AG10803 (cell line): ENCODE measurements around the gene SPRED1.

Experiments
- DNase-seq: peaks from one replicate; pipeline ENCODE4 v3.0.0; 2010; ENCODE audit warnings: low read depth
- H3K4me3 ChIP-seq: 2 replicates; pipeline ENCODE4 v1.5.1; 2011; ENCODE audit warnings: mild to moderate bottlenecking, low read length, control low read depth
- TF ChIP-seq, protein P1 (sequence below): conservative IDR thresholded peaks from 2 replicates; pipeline ENCODE4 v1.5.1; 2011; ENCODE audit warnings: mild to moderate bottlenecking, low read length, control low read depth, inconsistent platforms

SPRED1 gene

DNA sequence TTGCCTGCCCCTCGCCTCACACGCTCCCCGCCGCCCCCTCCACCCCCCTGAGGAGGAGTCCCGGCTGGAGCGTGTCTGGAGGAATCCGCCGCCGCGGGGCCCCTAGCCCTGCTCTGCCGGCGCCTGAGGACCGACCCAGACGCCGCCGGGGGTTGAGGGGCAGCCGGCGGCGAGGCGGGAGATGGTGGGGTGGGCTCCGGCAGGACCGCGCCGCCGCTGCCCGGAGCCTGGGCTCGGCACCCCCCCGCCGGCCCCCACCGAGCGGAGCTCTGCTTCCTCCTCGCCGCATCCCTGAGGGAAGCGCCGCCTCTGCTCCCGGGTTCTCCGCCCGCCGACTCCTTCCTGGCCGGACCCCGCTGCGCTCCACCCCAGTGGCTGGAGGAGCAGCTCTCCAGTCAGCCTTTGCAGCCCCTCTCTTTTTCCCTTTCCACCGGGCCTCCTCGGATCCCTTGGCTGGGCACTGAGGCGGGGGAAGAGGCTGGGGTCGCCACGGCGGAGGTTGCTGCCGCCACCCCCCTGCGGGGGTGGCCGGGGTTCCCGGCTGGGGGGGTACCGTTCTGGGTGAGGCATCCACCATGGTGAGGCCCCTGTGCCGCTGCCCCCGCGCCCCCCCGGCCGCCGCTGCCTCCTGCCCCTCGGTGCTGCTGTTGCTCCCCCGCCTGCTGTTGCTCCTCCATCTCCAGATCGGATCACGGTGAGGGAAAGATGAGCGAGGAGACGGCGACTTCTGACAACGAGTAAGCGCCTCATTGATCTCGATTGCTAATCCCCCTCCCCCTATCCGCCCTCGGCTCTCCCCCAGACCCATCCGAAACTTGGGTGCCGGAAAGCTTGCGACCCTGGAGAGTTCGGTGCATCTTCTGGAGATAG, at the start of gene SPRED1:
Gene SPRED1 (plus strand): TSS at position 356 of the 870 bp plus-strand sequence. CDS start 350 bp downstream, at position 706.
- DNase-seq: peak; percentile 68
- peak within 1 kb of the TSS; percentile 84 for H3K4me3 ChIP-seq
- TF ChIP-seq, protein P1, sequence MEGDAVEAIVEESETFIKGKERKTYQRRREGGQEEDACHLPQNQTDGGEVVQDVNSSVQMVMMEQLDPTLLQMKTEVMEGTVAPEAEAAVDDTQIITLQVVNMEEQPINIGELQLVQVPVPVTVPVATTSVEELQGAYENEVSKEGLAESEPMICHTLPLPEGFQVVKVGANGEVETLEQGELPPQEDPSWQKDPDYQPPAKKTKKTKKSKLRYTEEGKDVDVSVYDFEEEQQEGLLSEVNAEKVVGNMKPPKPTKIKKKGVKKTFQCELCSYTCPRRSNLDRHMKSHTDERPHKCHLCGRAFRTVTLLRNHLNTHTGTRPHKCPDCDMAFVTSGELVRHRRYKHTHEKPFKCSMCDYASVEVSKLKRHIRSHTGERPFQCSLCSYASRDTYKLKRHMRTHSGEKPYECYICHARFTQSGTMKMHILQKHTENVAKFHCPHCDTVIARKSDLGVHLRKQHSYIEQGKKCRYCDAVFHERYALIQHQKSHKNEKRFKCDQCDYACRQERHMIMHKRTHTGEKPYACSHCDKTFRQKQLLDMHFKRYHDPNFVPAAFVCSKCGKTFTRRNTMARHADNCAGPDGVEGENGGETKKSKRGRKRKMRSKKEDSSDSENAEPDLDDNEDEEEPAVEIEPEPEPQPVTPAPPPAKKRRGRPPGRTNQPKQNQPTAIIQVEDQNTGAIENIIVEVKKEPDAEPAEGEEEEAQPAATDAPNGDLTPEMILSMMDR: no peak

DNA sequence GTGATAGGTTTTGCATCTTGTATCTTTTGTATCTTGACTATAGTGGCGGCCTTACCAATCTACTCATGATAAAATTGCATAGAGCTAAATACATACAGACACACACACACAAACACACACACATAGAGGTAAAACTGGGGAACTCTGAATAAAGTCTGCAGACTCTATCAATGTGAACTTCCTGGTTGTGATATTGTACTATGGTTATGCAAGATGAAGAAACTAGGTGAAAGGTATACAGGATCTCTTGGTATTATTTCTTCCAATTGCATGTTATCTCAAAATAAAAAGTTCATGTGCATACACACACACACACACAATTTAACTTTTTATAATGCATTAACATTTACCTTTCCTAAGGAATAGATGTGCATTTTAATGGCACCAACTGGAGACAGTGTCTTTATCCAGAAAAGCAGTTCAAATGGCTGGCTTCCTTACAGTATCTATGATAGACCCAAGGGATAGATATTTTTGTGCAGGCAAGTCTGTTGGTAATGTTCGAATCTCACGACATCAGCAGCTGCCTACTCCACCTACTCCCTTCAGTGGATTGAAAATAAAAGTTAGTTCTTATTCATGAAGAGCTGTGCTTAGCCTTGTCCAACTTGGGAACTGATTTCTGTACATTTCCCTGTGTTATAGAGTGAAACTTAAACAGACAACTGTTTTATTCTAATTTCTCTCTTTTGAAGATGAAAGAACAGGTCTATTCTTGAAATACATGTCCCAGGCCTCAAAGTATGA, 46.9 kb upstream of the SPRED1 start:
- no peak overlapping the region for H3K4me3 ChIP-seq
- TF ChIP-seq, protein P1: no peak
- DNase-seq: no peak

DNA sequence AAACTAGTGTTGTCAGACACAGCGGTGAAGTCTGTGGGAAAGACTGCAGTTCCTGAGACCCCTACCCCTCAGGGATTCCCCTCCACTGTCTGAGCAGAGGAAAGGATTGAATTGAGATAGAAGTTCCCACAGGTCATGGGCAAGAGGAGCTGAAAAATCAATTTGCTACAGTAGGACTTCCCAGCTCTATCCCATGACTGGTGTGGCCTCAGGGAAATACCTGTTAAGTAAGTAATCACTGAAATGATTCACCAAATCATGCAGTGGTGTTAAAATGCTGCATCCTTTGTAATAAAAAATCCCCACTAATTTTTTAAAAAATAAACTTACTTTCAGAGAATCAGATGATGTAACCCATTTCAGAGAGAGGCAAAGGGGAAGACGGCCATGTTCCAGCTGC, 45.0 kb upstream of the SPRED1 start:
- H3K4me3 ChIP-seq: no peak overlapping the region
- peak; percentile 3 for DNase-seq

DNA sequence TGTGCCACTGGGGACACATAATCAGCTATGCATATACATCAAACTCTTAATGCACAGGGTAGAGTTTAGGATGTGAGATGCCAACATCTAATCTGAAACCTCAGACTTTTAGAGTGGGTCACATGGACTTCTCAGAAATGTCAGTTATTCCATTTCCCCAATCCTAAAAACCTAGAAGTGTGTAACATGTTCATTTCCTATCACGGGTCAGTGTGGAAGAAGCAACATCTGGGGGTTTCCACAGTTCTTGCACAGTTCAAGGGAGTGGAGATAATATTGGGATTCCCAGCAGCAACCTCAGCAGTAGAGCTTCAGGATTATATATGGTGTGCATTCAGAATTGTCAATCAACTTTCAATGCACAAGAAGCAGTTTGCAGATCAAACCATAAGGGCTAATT, 44.4 kb upstream of the SPRED1 start:
- no peak overlapping the region for H3K4me3 ChIP-seq
- TF ChIP-seq, protein P1: no peak
- no peak for DNase-seq

More for the DNA sequence above, 45.0 kb upstream of the SPRED1 start:
- TF ChIP-seq, protein P1: no peak

DNA sequence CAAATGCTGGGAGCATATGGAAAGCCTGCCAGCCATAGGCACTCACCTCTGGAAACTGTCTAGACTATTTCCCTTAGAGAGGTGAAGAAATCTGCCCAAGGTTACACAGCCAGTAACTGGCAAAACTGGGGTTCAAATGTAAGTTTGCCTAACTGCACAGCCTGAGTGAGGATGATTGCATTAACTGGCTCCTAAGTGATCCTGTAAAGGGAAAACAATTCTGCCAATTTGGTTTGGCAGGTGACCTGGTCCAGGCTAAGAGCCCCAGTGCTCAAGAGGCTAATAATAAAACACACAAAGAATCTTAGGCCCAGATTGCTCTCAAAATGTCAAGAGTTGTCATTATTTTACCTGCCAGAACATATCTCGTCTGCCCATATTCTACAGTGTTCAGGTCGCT, 43.9 kb upstream of the SPRED1 start:
- TF ChIP-seq, protein P1: no peak

DNA sequence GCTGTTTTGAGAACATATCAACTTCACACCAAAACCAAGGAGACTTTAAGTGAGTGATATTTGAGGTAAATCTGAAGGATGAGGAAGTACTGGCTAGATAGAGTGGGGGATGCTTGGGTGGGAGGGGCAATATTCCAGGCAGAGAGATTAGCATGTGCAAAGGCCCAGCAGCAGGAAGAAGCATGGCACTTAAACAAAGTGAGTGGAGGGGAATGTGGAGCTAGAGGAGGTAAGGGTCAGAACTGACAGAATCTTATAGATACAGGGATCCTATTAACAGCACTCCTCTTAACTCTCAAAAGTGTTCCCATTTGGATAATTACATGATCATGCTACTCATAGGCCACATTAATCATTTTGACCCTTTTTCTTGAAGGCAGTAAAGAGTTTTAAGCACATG, 41.4 kb upstream of the SPRED1 start:
- TF ChIP-seq, protein P1: no peak
- H3K4me3 ChIP-seq: no peak overlapping the region
- no peak for DNase-seq

More for the DNA sequence above, 43.9 kb upstream of the SPRED1 start:
- H3K4me3 ChIP-seq: no peak overlapping the region
- no peak for DNase-seq

DNA sequence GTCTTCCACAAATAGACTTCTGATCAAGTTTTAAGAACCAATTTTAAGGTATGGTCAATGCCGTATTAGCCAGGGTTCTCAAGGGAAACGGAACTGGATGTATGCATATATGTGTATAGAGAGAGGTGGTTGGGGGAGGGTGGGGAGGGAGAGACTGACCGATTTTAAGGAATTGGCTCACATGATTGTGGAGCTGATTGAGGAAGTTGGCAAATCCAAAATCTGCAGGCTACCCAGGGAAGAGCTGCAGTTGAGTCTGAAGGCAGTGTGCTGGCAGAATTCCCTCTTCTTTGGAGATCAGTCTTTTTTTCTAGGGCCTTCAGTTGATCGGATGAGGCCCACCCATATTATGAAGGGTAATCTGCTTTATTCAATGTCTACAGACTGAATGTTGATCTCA, 40.8 kb upstream of the SPRED1 start:
- DNase-seq: no peak
- H3K4me3 ChIP-seq: no peak overlapping the region
- TF ChIP-seq, protein P1: no peak
